ENCODE data around the gene PDE7B.

PDE7B gene

GRCh38 chr6:136184738-136185137, 333.2 kb downstream of the PDE7B start:
- no peaks in the 10 kb centered on the region for H3K36me3 ChIP-seq (ENCODE audit: insufficient read depth, low read length)
- H3K4me1 ChIP-seq (ENCODE audit: insufficient read depth, low read length, severe bottlenecking): no peaks in the 10 kb centered on the region
- H3K4me3 ChIP-seq (ENCODE audit: low read depth, low read length, poor library complexity, severe bottlenecking): no peak overlapping the region
- no peaks in the 10 kb centered on the region for H3F3A ChIP-seq (ENCODE audit: insufficient read depth, low read length)
- no peak overlapping the region for H2AFZ ChIP-seq (ENCODE audit: low read length)
- H3K9ac ChIP-seq (ENCODE audit: low read length): no peak overlapping the region
- H3K9me3 ChIP-seq (ENCODE audit: low read length): no peaks in the 10 kb centered on the region
- no peak overlapping the region for H3K27ac ChIP-seq (ENCODE audit: low read depth, low read length, poor library complexity, severe bottlenecking)
- no peak overlapping the region for H3K4me2 ChIP-seq (ENCODE audit: low read length)
- H3K9me2 ChIP-seq (ENCODE audit: low read depth, low read length): no peaks in the 10 kb centered on the region
- no peaks in the 10 kb centered on the region for H4K20me1 ChIP-seq (ENCODE audit: insufficient read depth, low read length)
- no peaks in the 10 kb centered on the region for H3K27me3 ChIP-seq (ENCODE audit: insufficient read depth, low read length)
- no peak for TF ChIP-seq CTCF (IDR thresholded peaks at IDR 0.05; ENCODE audit: low read length)
- TF ChIP-seq EZH2 (IDR thresholded peaks at IDR 0.05; ENCODE audit: borderline replicate concordance, low read length): no peak
- H3K79me2 ChIP-seq (ENCODE audit: insufficient read depth, low read length): no peaks in the 10 kb centered on the region

- Histone ChIP-seq H3F3A (ENCODE audit: insufficient read depth, low read length) (no peaks in the 10 kb centered on the region), H4K20me1 (ENCODE audit: insufficient read depth, low read length) (no peaks in the 10 kb centered on the region), H3K9ac (ENCODE audit: low read length) (no peak overlapping the region), H3K27ac (ENCODE audit: low read depth, low read length, poor library complexity, severe bottlenecking) (no peak overlapping the region), H3K27me3 (ENCODE audit: insufficient read depth, low read length) (no peaks in the 10 kb centered on the region), H3K79me2 (ENCODE audit: insufficient read depth, low read length) (no peaks in the 10 kb centered on the region), H3K36me3 (ENCODE audit: insufficient read depth, low read length) (no peaks in the 10 kb centered on the region), H3K4me2 (ENCODE audit: low read length) (no peak overlapping the region), H3K9me2 (ENCODE audit: low read depth, low read length) (no peaks in the 10 kb centered on the region), H3K4me1 (ENCODE audit: insufficient read depth, low read length, severe bottlenecking) (no peaks in the 10 kb centered on the region), H3K4me3 (ENCODE audit: low read depth, low read length, poor library complexity, severe bottlenecking) (no peak overlapping the region), H2AFZ (ENCODE audit: low read length) (no peak overlapping the region), H3K9me3 (ENCODE audit: low read length) (no peaks in the 10 kb centered on the region)
- no peak for TF ChIP-seq CTCF (IDR thresholded peaks at IDR 0.05; ENCODE audit: low read length)
- no peak for TF ChIP-seq EZH2 (IDR thresholded peaks at IDR 0.05; ENCODE audit: borderline replicate concordance, low read length)
These were observed 334.9 kb downstream of the PDE7B start for GRCh38 chr6:136186363-136186762.

GRCh38 chr6:136188486-136188885, 337.0 kb downstream of the PDE7B start:
- H3K4me1 ChIP-seq (ENCODE audit: insufficient read depth, low read length, severe bottlenecking): no peaks in the 10 kb centered on the region
- H2AFZ ChIP-seq (ENCODE audit: low read length): no peak overlapping the region
- no peaks in the 10 kb centered on the region for H4K20me1 ChIP-seq (ENCODE audit: insufficient read depth, low read length)
- no peaks in the 10 kb centered on the region for H3F3A ChIP-seq (ENCODE audit: insufficient read depth, low read length)
- TF ChIP-seq EZH2 (IDR thresholded peaks at IDR 0.05; ENCODE audit: borderline replicate concordance, low read length): no peak
- no peak for TF ChIP-seq CTCF (IDR thresholded peaks at IDR 0.05; ENCODE audit: low read length)
- no peak overlapping the region for H3K4me2 ChIP-seq (ENCODE audit: low read length)
- H3K79me2 ChIP-seq (ENCODE audit: insufficient read depth, low read length): no peaks in the 10 kb centered on the region
- no peaks in the 10 kb centered on the region for H3K9me2 ChIP-seq (ENCODE audit: low read depth, low read length)
- no peak overlapping the region for H3K9ac ChIP-seq (ENCODE audit: low read length)
- H3K9me3 ChIP-seq (ENCODE audit: low read length): no peaks in the 10 kb centered on the region
- no peaks in the 10 kb centered on the region for H3K36me3 ChIP-seq (ENCODE audit: insufficient read depth, low read length)
- H3K27ac ChIP-seq (ENCODE audit: low read depth, low read length, poor library complexity, severe bottlenecking): no peak overlapping the region
- no peaks in the 10 kb centered on the region for H3K27me3 ChIP-seq (ENCODE audit: insufficient read depth, low read length)
- no peak overlapping the region for H3K4me3 ChIP-seq (ENCODE audit: low read depth, low read length, poor library complexity, severe bottlenecking)

Data from OCI-LY1 (cell line).